Erythroblast (primary cell): ENCODE results near the gene MYF5.

ENCODE experiments used
- GATA1 ChIP-seq: IDR thresholded peaks from 2 replicates; pipeline ENCODE4 v1.6.1; 2011; ENCODE audit warnings: low read depth, mild to moderate bottlenecking, control low read depth, low read length, moderate library complexity
- POLR2A ChIP-seq: IDR thresholded peaks from 2 replicates; pipeline ENCODE4 v1.6.1; 2011; ENCODE audit warnings: mild to moderate bottlenecking, low read length

DNA sequence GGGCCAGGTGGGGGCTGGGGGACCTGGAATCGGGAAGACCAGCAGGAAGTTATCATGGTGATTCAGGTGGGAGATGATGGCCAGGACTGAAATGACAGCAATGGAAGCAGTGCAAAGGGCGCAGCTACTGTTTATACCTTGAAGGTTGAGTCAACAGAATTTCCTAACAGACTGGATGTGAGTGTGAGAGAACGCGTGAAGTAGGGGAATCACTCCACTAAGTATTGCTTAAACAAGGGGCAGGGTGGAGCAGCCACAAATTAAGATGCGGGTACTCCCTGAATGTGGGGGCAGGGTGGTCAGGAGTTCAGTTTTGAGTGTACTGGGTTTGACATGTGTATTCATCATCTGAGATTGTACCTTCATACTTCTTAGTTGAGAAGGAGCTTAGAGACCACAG lies 45.1 kb downstream of the MYF5 start:
- TF ChIP-seq POLR2A: no peak
- TF ChIP-seq GATA1: no peak
